LNCaP clone FGC (cell line): Measurements from ENCODE around the gene RET.

Experiments
- DNase-seq: peaks from one replicate; pipeline ENCODE4 v3.0.0-alpha.2; 2011; ENCODE audit warnings: low read depth
- H3K4me3 ChIP-seq: 2 replicates; pipeline ENCODE4 v1.5.1; 2011; ENCODE audit warnings: mild to moderate bottlenecking, low read depth, low read length, control low read depth
- CTCF ChIP-seq: IDR thresholded peaks from 2 replicates; pipeline ENCODE4 v1.5.1; 2012; ENCODE audit warnings: mild to moderate bottlenecking; ENCODE audit not compliant: control insufficient read depth, insufficient read depth; ENCODE audit errors: extremely low read depth

The RET gene

GRCh38 chr10:43113201-43114087 lies 36.6 kb downstream of the RET start:
- TF ChIP-seq CTCF: no peak
- no peak for DNase-seq
- H3K4me3 ChIP-seq: no peak overlapping the region

- no peak overlapping the region for H3K4me3 ChIP-seq
- TF ChIP-seq CTCF: no peak
- no peak for DNase-seq
Measured at GRCh38 chr10:43114088-43114742, 37.3 kb downstream of the RET start.

GRCh38 chr10:43114743-43115611 lies 38.1 kb downstream of the RET start:
- no peak for DNase-seq
- H3K4me3 ChIP-seq: no peak overlapping the region
- no peak for TF ChIP-seq CTCF

GRCh38 chr10:43115881-43116595 lies 39.2 kb downstream of the RET start:
- no peak for TF ChIP-seq CTCF

GRCh38 chr10:43116596-43116995 lies 39.7 kb downstream of the RET start:
- TF ChIP-seq CTCF: no peak
- H3K4me3 ChIP-seq: no peak overlapping the region
- DNase-seq: no peak

More at GRCh38 chr10:43115881-43116595, 39.2 kb downstream of the RET start:
- H3K4me3 ChIP-seq: no peak overlapping the region
- DNase-seq: no peak
